Transverse colon (tissue), 4 donors: ENCODE measurements around the gene RNF144B. TPM values are rescaled to one million over a fixed set of nuclear protein-coding genes. Genes with fewer than 3 reads are reported as not detected.

Experiments
- DNase-seq: peaks from one replicate; pipeline ENCODE4 v3.0.0-alpha.2; 2019
- H3K27ac ChIP-seq, 4 donors: fragments of 200-600 bp; sonication (generic); 2 replicates each; pipeline ENCODE4 v1.5.1; 2016 to 2018; ENCODE audit warnings: inconsistent platforms in 4 of 4
- H3K27me3 ChIP-seq: fragments of 200-600 bp; sonication (generic); 2 replicates; pipeline ENCODE4 v1.5.1; 2017; ENCODE audit warnings: inconsistent platforms
- H3K36me3 ChIP-seq, 4 donors: fragments of 200-600 bp; sonication (generic); 2 replicates each; pipeline ENCODE4 v1.5.1; 2017 to 2019; ENCODE audit warnings: inconsistent platforms in 4 of 4
- H3K4me1 ChIP-seq, 4 donors: fragments of 200-600 bp; sonication (generic); 2 replicates each; pipeline ENCODE4 v1.5.1; 2017 to 2020; ENCODE audit warnings: inconsistent platforms in 4 of 4
- H3K4me3 ChIP-seq, 4 donors: fragments of 200-600 bp; sonication (generic); 1 replicate in 1 of 4; 2 replicates in 3 of 4; pipeline versions ENCODE4 v1.5.1 to v1.6.1; 2017 to 2019; ENCODE audit warnings: inconsistent platforms in 4 of 4
- H3K9me3 ChIP-seq, 2 donors: fragments of 200-600 bp; sonication (generic); 2 replicates each; pipeline ENCODE4 v1.5.1; 2017 to 2019; ENCODE audit warnings: inconsistent platforms in 2 of 2
- EP300 ChIP-seq: sonication (generic); formaldehyde crosslinking; IDR thresholded peaks from one replicate; pipeline ENCODE4 v1.6.1; 2017; ENCODE audit warnings: antibody characterized with exemption, low read depth
- POLR2A ChIP-seq: fragments of 450-650 bp; IDR thresholded peaks from one replicate; pipeline ENCODE4 v1.6.1; 2016; ENCODE audit warnings: antibody characterized with exemption, mild to moderate bottlenecking, moderate library complexity
- POLR2AphosphoS5 ChIP-seq, 3 donors: sonication (generic); formaldehyde crosslinking; IDR thresholded peaks; one replicate each; pipeline ENCODE4 v1.6.1; 2016; ENCODE audit warnings: antibody characterized with exemption in 3 of 3
- WGBS, 2 donors: methylation state at CpG; one replicate each; pipeline ENCODE4 v1.1.5; 2018; ENCODE audit warnings: low coverage in 1 of 2; 5-methylcytosine and 5-hydroxymethylcytosine counted together
- in situ Hi-C, 4 donors: fragments of 200-750 bp; cut with MboI; loops; one replicate each; pipeline versions ENCODE4 v1.15.0 to v1.15.1; 2017; ENCODE audit warnings: low sequenced_read_pairs in 3 of 4, low pct_ligation_motif_present in 1 of 4, low pct_unique_long_range_greater_than_20kb in 1 of 4
- intact Hi-C: fragments of 100-400 bp; cut with DNase I; formaldehyde crosslinking; loops from one replicate; pipeline ENCODE4 v1.15.1; 2023; ENCODE audit warnings: low total_unique reads
- total RNA-seq, 4 donors: library from RNA; depleted of rRNA; stranded (reverse); fragments of >200 nt; gene quantifications; one replicate each; pipeline ENCODE4 v1.1.0, GENCODE V29; 2016
- TF ChIP-seq, protein P1 (sequence below), 5 experiments: fragments of 200-600 bp in 3 of 5; fragments of 450-650 bp in 2 of 5; sonication (generic) in 3 of 5; IDR thresholded peaks; 1 replicate in 2 of 5; 2 replicates in 3 of 5; pipeline ENCODE4 v1.5.1; 2016 to 2017; ENCODE audit warnings: antibody characterized with exemption in 5 of 5, inconsistent platforms in 3 of 5, mild to moderate bottlenecking in 2 of 5, moderate library complexity in 1 of 5

RNF144B gene
- total RNA-seq, 4 donors from 2014 or later: 1.4 to 4.5 (median 3.8) TPM

- Histone ChIP-seq H3K9me3 (no peaks in the 10 kb centered on the region), H3K4me3 (no peak overlapping the region), H3K27ac (peak overlapping the region in 2 of 4 donors; percentile 2 to 18), H3K27me3 (no peaks in the 10 kb centered on the region), H3K4me1 (no peaks in the 10 kb centered on the region), H3K36me3 (no peaks in the 10 kb centered on the region)
- TF ChIP-seq POLR2A (no peak), EP300 (no peak), POLR2AphosphoS5 (IDR thresholded peaks at IDR 0.05) (no peak)
- TF ChIP-seq, protein P1, sequence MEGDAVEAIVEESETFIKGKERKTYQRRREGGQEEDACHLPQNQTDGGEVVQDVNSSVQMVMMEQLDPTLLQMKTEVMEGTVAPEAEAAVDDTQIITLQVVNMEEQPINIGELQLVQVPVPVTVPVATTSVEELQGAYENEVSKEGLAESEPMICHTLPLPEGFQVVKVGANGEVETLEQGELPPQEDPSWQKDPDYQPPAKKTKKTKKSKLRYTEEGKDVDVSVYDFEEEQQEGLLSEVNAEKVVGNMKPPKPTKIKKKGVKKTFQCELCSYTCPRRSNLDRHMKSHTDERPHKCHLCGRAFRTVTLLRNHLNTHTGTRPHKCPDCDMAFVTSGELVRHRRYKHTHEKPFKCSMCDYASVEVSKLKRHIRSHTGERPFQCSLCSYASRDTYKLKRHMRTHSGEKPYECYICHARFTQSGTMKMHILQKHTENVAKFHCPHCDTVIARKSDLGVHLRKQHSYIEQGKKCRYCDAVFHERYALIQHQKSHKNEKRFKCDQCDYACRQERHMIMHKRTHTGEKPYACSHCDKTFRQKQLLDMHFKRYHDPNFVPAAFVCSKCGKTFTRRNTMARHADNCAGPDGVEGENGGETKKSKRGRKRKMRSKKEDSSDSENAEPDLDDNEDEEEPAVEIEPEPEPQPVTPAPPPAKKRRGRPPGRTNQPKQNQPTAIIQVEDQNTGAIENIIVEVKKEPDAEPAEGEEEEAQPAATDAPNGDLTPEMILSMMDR (IDR thresholded peaks at IDR 0.05): no peak
- in situ Hi-C loops: no loop called here
- no peak for DNase-seq
- WGBS, 2 donors: 74 to 83% methylated on average over 3 of the region's 3 CpGs
- intact Hi-C loops: no loop called here
Observed at GRCh38 chr6:18432180-18432579, 45.0 kb downstream of the RNF144B start.

- intact Hi-C loops: no loop called here
- WGBS, 2 donors: 90% methylated on average over 3 of the region's 3 CpGs
Observed at GRCh38 chr6:18432619-18433018, 45.5 kb downstream of the RNF144B start.

DNA sequence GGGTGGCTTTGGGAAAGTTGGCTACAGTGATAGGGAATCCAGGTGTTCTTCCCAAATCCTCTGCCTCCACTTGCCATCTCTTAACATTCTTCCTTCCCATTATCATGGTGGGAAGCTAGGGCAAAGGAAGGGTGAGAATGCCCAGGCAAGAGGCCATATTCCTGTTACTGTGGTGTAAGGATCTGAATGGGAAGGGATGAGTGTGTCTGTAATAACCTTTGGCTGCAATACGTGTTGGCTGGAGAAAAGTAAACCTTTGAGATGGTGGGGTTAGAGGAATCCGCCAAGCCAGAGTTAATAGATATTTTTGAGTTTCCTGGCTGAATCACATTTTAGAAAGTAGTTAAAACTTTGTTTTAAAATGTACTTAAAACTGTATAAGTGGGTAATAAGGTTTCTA, 45.9 kb downstream of the RNF144B start:
- intact Hi-C loops: no loop called here
- no peak for DNase-seq
- Histone ChIP-seq H3K36me3 (no peaks in the 10 kb centered on the region), H3K27me3 (no peaks in the 10 kb centered on the region), H3K9me3 (no peaks in the 10 kb centered on the region), H3K4me1 (no peaks in the 10 kb centered on the region), H3K27ac (no peak overlapping the region), H3K4me3 (no peak overlapping the region)
- TF ChIP-seq EP300 (no peak), POLR2AphosphoS5 (IDR thresholded peaks at IDR 0.05) (no peak), POLR2A (no peak)
- TF ChIP-seq, protein P1 (IDR thresholded peaks at IDR 0.05): no peak
- in situ Hi-C loops: no loop called here
- WGBS, 2 donors: 85 to 86% methylated on average over 2 of the region's 2 CpGs

More at GRCh38 chr6:18432619-18433018, 45.5 kb downstream of the RNF144B start:
- Histone ChIP-seq H3K4me3 (no peak overlapping the region), H3K36me3 (no peaks in the 10 kb centered on the region), H3K27me3 (no peaks in the 10 kb centered on the region), H3K4me1 (no peaks in the 10 kb centered on the region), H3K9me3 (no peaks in the 10 kb centered on the region), H3K27ac (peak overlapping the region in 2 of 4 donors; percentile 2 to 18)
- DNase-seq: no peak
- TF ChIP-seq EP300 (no peak), POLR2AphosphoS5 (IDR thresholded peaks at IDR 0.05) (no peak), POLR2A (no peak)
- TF ChIP-seq, protein P1 (IDR thresholded peaks at IDR 0.05): no peak
- in situ Hi-C loops: no loop called here

DNA sequence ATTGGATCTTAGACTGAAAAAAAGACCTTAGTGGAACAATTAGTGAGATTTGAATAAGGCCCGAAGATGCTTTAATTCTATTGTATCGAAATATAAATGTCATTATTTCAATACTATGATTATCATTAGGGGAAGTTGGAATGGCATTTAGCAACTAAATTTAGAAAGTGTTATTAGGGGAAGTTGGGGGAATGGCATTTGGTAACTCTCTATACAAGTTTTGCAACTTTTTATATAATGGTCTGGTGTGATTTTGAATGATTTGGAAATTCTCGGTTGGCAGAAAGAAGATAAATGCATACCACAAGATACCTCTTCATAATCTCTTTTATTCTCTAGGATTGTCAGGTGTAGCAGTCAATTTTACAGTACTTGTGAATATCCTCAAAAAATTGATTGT, 49.2 kb downstream of the RNF144B start:
- Histone ChIP-seq H3K9me3 (no peaks in the 10 kb centered on the region), H3K4me1 (no peaks in the 10 kb centered on the region), H3K4me3 (no peak overlapping the region), H3K27me3 (no peaks in the 10 kb centered on the region), H3K27ac (no peak overlapping the region), H3K36me3 (no peaks in the 10 kb centered on the region)
- TF ChIP-seq EP300 (no peak), POLR2A (no peak), POLR2AphosphoS5 (IDR thresholded peaks at IDR 0.05) (no peak)
- TF ChIP-seq, protein P1 (IDR thresholded peaks at IDR 0.05): no peak
- intact Hi-C loops: no loop called here
- WGBS, 2 donors: 83 to 91% methylated on average over 3 of the region's 3 CpGs
- in situ Hi-C loops: no loop called here
- no peak for DNase-seq
